CD14-positive monocyte (primary cell): ENCODE measurements around the gene ECM1. TPM values are rescaled to one million over a fixed set of nuclear protein-coding genes. Genes with fewer than 3 reads are reported as not detected.

Experiments
- DNase-seq, 3 donors: peaks; one replicate each; pipeline ENCODE4 v3.0.0-alpha.2; 2011 to 2022
- H2AFZ ChIP-seq: 2 replicates; pipeline ENCODE4 v1.6.0; 2012; ENCODE audit warnings: mild to moderate bottlenecking, low read depth, low read length, inconsistent platforms; ENCODE audit not compliant: insufficient read depth, poor library complexity, severe bottlenecking
- H3K27ac ChIP-seq, 2 donors: 1 replicate in 1 of 2; 2 replicates in 1 of 2; pipeline ENCODE4 v1.5.1; 2012 to 2013; ENCODE audit warnings: low read length in 2 of 2, control low read depth in 1 of 2, inconsistent platforms in 1 of 2, low read depth in 1 of 2, mild to moderate bottlenecking in 1 of 2
- H3K27me3 ChIP-seq, 2 donors: one replicate each; pipeline versions ENCODE4 v1.6.0 to v1.6.1; 2011 to 2013; ENCODE audit warnings: low read length in 2 of 2; ENCODE audit not compliant: control insufficient read depth in 2 of 2, insufficient read depth in 2 of 2
- H3K36me3 ChIP-seq, 2 donors: replicated peaks in 1 of 2; 1 replicate in 1 of 2; 2 replicates in 1 of 2; pipeline versions ENCODE4 v1.5.1 to v1.6.1; 2012 to 2013; ENCODE audit warnings: low read length in 2 of 2, control low read depth in 1 of 2, inconsistent platforms in 1 of 2, mild to moderate bottlenecking in 1 of 2; ENCODE audit not compliant: insufficient read depth in 2 of 2, control insufficient read depth in 1 of 2
- H3K4me1 ChIP-seq, 2 donors: 1 replicate in 1 of 2; 2 replicates in 1 of 2; pipeline versions ENCODE4 v1.5.1 to v1.6.1; 2012 to 2013; ENCODE audit warnings: low read length in 2 of 2, control low read depth in 1 of 2, inconsistent platforms in 1 of 2, mild to moderate bottlenecking in 1 of 2, moderate library complexity in 1 of 2; ENCODE audit not compliant: insufficient read depth in 2 of 2, control insufficient read depth in 1 of 2
- H3K4me2 ChIP-seq: replicated peaks from 2 replicates; pipeline ENCODE3; 2012; ENCODE audit warnings: low read length, moderate library complexity, mild to moderate bottlenecking; ENCODE audit not compliant: poor library complexity, severe bottlenecking; ENCODE audit errors: extremely low read depth
- H3K4me3 ChIP-seq, 3 experiments: fragments of 200-600 bp in 1 of 3; sonication (generic) in 1 of 3; replicated peaks in 1 of 3; 1 replicate in 2 of 3; 2 replicates in 1 of 3; pipeline ENCODE4 v1.5.1; 2011 to 2013; ENCODE audit warnings: low read length in 3 of 3, mild to moderate bottlenecking in 3 of 3, control low read depth in 2 of 3, low read depth in 2 of 3, inconsistent platforms in 1 of 3, moderate library complexity in 1 of 3
- H3K79me2 ChIP-seq: 2 replicates; pipeline ENCODE4 v1.6.0; 2012; ENCODE audit warnings: mild to moderate bottlenecking, control low read depth, inconsistent platforms, low read length, moderate library complexity; ENCODE audit not compliant: insufficient read depth
- H3K9ac ChIP-seq: 2 replicates; pipeline ENCODE4 v1.6.0; 2017; ENCODE audit warnings: low read length, mild to moderate bottlenecking; ENCODE audit not compliant: insufficient read depth, poor library complexity, severe bottlenecking
- H3K9me3 ChIP-seq, 2 donors: replicated peaks in 1 of 2; 1 replicate in 1 of 2; 2 replicates in 1 of 2; pipeline versions ENCODE4 v1.5.1 to v1.6.1; 2012 to 2013; ENCODE audit warnings: low read length in 2 of 2, control low read depth in 1 of 2; ENCODE audit not compliant: control insufficient read depth in 1 of 2, insufficient read depth in 1 of 2
- H4K20me1 ChIP-seq: 2 replicates; pipeline ENCODE4 v1.6.0; 2012; ENCODE audit warnings: mild to moderate bottlenecking, low read length, control low read depth, moderate library complexity; ENCODE audit not compliant: insufficient read depth
- H3K27ac Mint-ChIP-seq, 7 donors: one replicate each; pipeline ENCODE4 v1.8.0; 2020; ENCODE audit warnings: mild to moderate bottlenecking in 7 of 7, mixed read lengths in 7 of 7, moderate library complexity in 6 of 7, inconsistent platforms in 2 of 7
- H3K27me3 Mint-ChIP-seq, 3 donors: one replicate each; pipeline ENCODE4 v1.8.0; 2021 to 2022; ENCODE audit warnings: low read depth in 3 of 3, mild to moderate bottlenecking in 3 of 3, mixed read lengths in 3 of 3, moderate library complexity in 3 of 3, inconsistent platforms in 1 of 3
- H3K36me3 Mint-ChIP-seq, 2 donors: one replicate each; pipeline ENCODE4 v1.8.0; 2020; ENCODE audit warnings: mixed read lengths in 2 of 2, inconsistent platforms in 1 of 2, mild to moderate bottlenecking in 1 of 2
- H3K4me1 Mint-ChIP-seq: one replicate; pipeline ENCODE4 v1.8.0; 2020; ENCODE audit warnings: mild to moderate bottlenecking, mixed read lengths
- H3K4me3 Mint-ChIP-seq, 2 donors: one replicate each; pipeline ENCODE4 v1.8.0; 2020; ENCODE audit warnings: mild to moderate bottlenecking in 2 of 2, mixed read lengths in 2 of 2, moderate library complexity in 1 of 2
- H3K9me3 Mint-ChIP-seq, 7 donors: one replicate each; pipeline ENCODE4 v1.8.0; 2020 to 2022; ENCODE audit warnings: mixed read lengths in 7 of 7, mild to moderate bottlenecking in 6 of 7, moderate library complexity in 6 of 7, inconsistent platforms in 2 of 7
- CTCF ChIP-seq: fragments of 200-600 bp; IDR thresholded peaks from one replicate; pipeline ENCODE4 v1.8.0; 2022; ENCODE audit warnings: antibody characterized with exemption, mild to moderate bottlenecking
- WGBS: methylation state at CpG from one replicate; pipeline ENCODE4 v1.1.5; 2013; ENCODE audit warnings: missing lambda C conversion rate; ENCODE audit not compliant: insufficient coverage; 5-methylcytosine and 5-hydroxymethylcytosine counted together
- intact Hi-C, 2 donors: fragments of 100-400 bp; cut with micrococcal nuclease; formaldehyde crosslinking; loops; one replicate each; pipeline versions ENCODE4 v1.15.0 to v1.15.1; 2023
- polyA plus RNA-seq, 3 donors: library from polyadenylated mRNA; depleted of rRNA in 1 of 3; unstranded in 2 of 3; stranded (reverse) in 1 of 3; fragments of 300-500 nt in 2 of 3; fragments of >200 nt in 1 of 3; fragmentation: Illumina TruSeq in 2 of 3; gene quantifications; 1 replicate in 2 of 3; 2 replicates in 1 of 3; pipeline ENCODE4 v1.2.3, GENCODE V29; 2012 to 2021
- small RNA-seq: library from RNA; depleted of rRNA; stranded (forward); fragments of <200 nt; gene quantifications from one replicate; pipeline ENCODE3, GENCODE V24; 2012; ENCODE audit warnings: low read depth; ENCODE audit not compliant: insufficient read length

Gene ECM1
- polyA plus RNA-seq, 3 donors, result 1.0 TPM; not detected in 2

GRCh38 chr1:150562446-150563339 lies 54.8 kb downstream of the ECM1 start:
- intact Hi-C loops, result loop anchor here (2.0 to 5.0 kb wide), 3 partner anchors 14 to 65 kb away; partner anchors contain the start of gene ENSA (in 1 of the 2)
- Mint-ChIP-seq H3K36me3 (peaks cover 42 to 68% of the 10 kb centered on the region in 2 donors), H3K27me3 (peaks cover 0 to 2% (median 0%) of the 10 kb centered on the region in 3 donors), H3K9me3 (peaks cover 0 to 3% (median 0%) of the 10 kb centered on the region in 7 donors), H3K4me1 (peaks cover 82% of the 10 kb centered on the region), H3K27ac (peak overlapping the region; percentile 96 to 100 (median 98)), H3K4me3 (peak overlapping the region; percentile 93)
- peak overlapping the region; percentile 46 to 92 (median 61) for H3K4me3 ChIP-seq
- H2AFZ ChIP-seq, result no peak overlapping the region
- peak overlapping the region; percentile 98 for H3K4me2 ChIP-seq
- peaks cover 90 to 92% of the 10 kb centered on the region in 2 donors for H3K4me1 ChIP-seq
- peak overlapping the region; percentile 88 to 94 for H3K27ac ChIP-seq
- no peaks in the 10 kb centered on the region for H3K27me3 ChIP-seq
- H3K36me3 ChIP-seq, result peaks cover 13 to 30% of the 10 kb centered on the region in 2 donors
- H4K20me1 ChIP-seq, result peaks cover 98% of the 10 kb centered on the region
- H3K79me2 ChIP-seq, result peaks cover 82% of the 10 kb centered on the region
- WGBS, result 7% methylated on average over 3 of the region's 4 CpGs
- DNase-seq, result peak in 2 of 3 donors; percentile 36 to 52
- no peaks in the 10 kb centered on the region for H3K9me3 ChIP-seq
- no peak for TF ChIP-seq CTCF
- peak overlapping the region; percentile 77 for H3K9ac ChIP-seq

Small RNA genes within 50 kb of the gene (small RNA-seq; reads per million reads assigned to genes)
- gene MIR4257, result not detected

Other genes starting within 250 kb of the ECM1 start
- 100 to 1,000 TPM in 1 of 3 donors, 10 to 100 TPM in 2; 83.7 to 134 (median 83.9) TPM for gene APH1A, start 239.1 kb upstream of the ECM1 start, polyA plus RNA-seq
- gene C1orf54, start 235.3 kb upstream of the ECM1 start, polyA plus RNA-seq, result 10 to 100 TPM in 1 of 3 donors, 1 to 10 TPM in 2; 9.2 to 14.5 (median 10.0) TPM
- under 1 TPM in 1 of 3 donors, not detected in 2; 0.61 TPM for gene CIART, start 225.6 kb upstream of the ECM1 start, polyA plus RNA-seq
- gene MRPS21, start 214.2 kb upstream of the ECM1 start, polyA plus RNA-seq, result 10 to 100 TPM; 42.3 to 53.0 (median 49.6) TPM
- gene PRPF3, start 186.6 kb upstream of the ECM1 start, polyA plus RNA-seq, result 10 to 100 TPM in 1 of 3 donors, 1 to 10 TPM in 2; 5.9 to 84.7 (median 7.9) TPM
- gene RPRD2, start 144.0 kb upstream of the ECM1 start, polyA plus RNA-seq, result 1 to 10 TPM; 5.9 to 9.7 (median 8.2) TPM
- 10 to 100 TPM; 12.0 to 14.7 (median 14.6) TPM for gene TARS2, start 20.7 kb upstream of the ECM1 start, polyA plus RNA-seq
- not detected for gene FALEC, start 7.6 kb downstream of the ECM1 start, polyA plus RNA-seq
- 100 to 1,000 TPM in 1 of 3 donors, 1 to 10 TPM in 2; 2.5 to 109 (median 2.8) TPM for gene ADAMTSL4, start 41.3 kb downstream of the ECM1 start, polyA plus RNA-seq
- 1,000 to 10,000 TPM in 1 of 3 donors, 100 to 1,000 TPM in 2; 287 to 2,076 (median 301) TPM for gene MCL1, start 71.5 kb downstream of the ECM1 start, polyA plus RNA-seq
- 10 to 100 TPM; 30.6 to 40.3 (median 38.5) TPM for gene ENSA, start 121.5 kb downstream of the ECM1 start, polyA plus RNA-seq
- gene GOLPH3L, start 189.0 kb downstream of the ECM1 start, polyA plus RNA-seq, result 1 to 10 TPM; 1.5 to 9.7 (median 4.7) TPM
- gene HORMAD1, start 212.8 kb downstream of the ECM1 start, polyA plus RNA-seq, result 1 to 10 TPM in 1 of 3 donors, under 1 TPM in 1, not detected in 1; 0.48 to 5.6 TPM